B cell (primary cell): ENCODE data around the gene TGFBRAP1. TPM values are rescaled to one million over a fixed set of nuclear protein-coding genes. Genes with fewer than 3 reads are reported as not detected.

Experiments
- ATAC-seq: fragments of 200-7000 bp; cut with Tn5 transposase; one replicate; pipeline ENCODE4 v1.10.0; 2021; ENCODE audit warnings: low read depth, mild to moderate bottlenecking, moderate number of reproducible peaks, moderate library complexity
- CTCF ChIA-PET: fragments of 350-600 bp; sonication (Branson Sonifier 250); formaldehyde crosslinking; loops from one replicate; lab custom pipeline; 2021; ENCODE audit warnings: antibody characterized with exemption, inconsistent platforms; lab: Charles Lee
- POLR2A ChIA-PET: fragments of 350-600 bp; sonication (Branson Sonifier 250); formaldehyde crosslinking; loops from one replicate; lab custom pipeline; 2021; ENCODE audit warnings: antibody characterized with exemption; lab: Charles Lee
- DNase-seq: peaks from one replicate; pipeline ENCODE4 v3.0.0; 2013
- H2AFZ ChIP-seq: 2 replicates; pipeline ENCODE4 v1.6.1; 2012; ENCODE audit warnings: mild to moderate bottlenecking, low read depth, low read length; ENCODE audit not compliant: insufficient read depth, poor library complexity, severe bottlenecking
- H3K27ac ChIP-seq, 2 donors: 1 replicate in 1 of 2; 2 replicates in 1 of 2; pipeline ENCODE4 v1.5.1; 2012 to 2013; ENCODE audit warnings: low read length in 2 of 2, mild to moderate bottlenecking in 2 of 2, moderate library complexity in 1 of 2
- H3K27me3 ChIP-seq, 4 experiments: fragments of 200-600 bp in 1 of 4; sonication (generic) in 1 of 4; replicated peaks in 1 of 4; 1 replicate in 2 of 4; 2 replicates in 2 of 4; pipeline versions ENCODE4 v1.6.1 to v1.7.0; 2013 to 2016; ENCODE audit warnings: low read length in 3 of 4, mild to moderate bottlenecking in 2 of 4, mixed read lengths in 1 of 4, moderate library complexity in 1 of 4; ENCODE audit not compliant: insufficient read depth in 4 of 4, control insufficient read depth in 3 of 4; ENCODE audit errors: control extremely low read depth in 1 of 4
- H3K36me3 ChIP-seq, 2 experiments: replicated peaks in 1 of 2; 1 replicate in 1 of 2; 2 replicates in 1 of 2; pipeline versions ENCODE4 v1.6.1 to v1.7.1; 2013; ENCODE audit warnings: low read length in 1 of 2; ENCODE audit not compliant: insufficient read depth in 2 of 2, control insufficient read depth in 1 of 2; ENCODE audit errors: control extremely low read depth in 1 of 2, extremely low read depth in 1 of 2
- H3K4me1 ChIP-seq, 2 donors: fragments of 200-600 bp in 1 of 2; sonication (generic) in 1 of 2; 1 replicate in 1 of 2; 2 replicates in 1 of 2; pipeline versions ENCODE4 v1.5.1 to v1.6.1; 2013 to 2017; ENCODE audit warnings: low read length in 2 of 2; ENCODE audit not compliant: control insufficient read depth in 2 of 2, insufficient read depth in 2 of 2
- H3K4me2 ChIP-seq: replicated peaks from 2 replicates; pipeline ENCODE3; 2012; ENCODE audit warnings: mild to moderate bottlenecking, low read depth, low read length; ENCODE audit not compliant: poor library complexity, severe bottlenecking
- H3K4me3 ChIP-seq, 5 experiments: fragments of 200-600 bp in 1 of 5; sonication (generic) in 1 of 5; 1 replicate in 3 of 5; 2 replicates in 2 of 5; pipeline versions ENCODE4 v1.5.1 to v1.7.0; 2011 to 2016; ENCODE audit warnings: low read length in 4 of 5, mild to moderate bottlenecking in 4 of 5, low read depth in 2 of 5, control low read depth in 1 of 5, moderate library complexity in 1 of 5; ENCODE audit not compliant: insufficient read depth in 1 of 5; ENCODE audit errors: control extremely low read depth in 1 of 5, extremely low read depth in 1 of 5
- H3K79me2 ChIP-seq: fragments of 200-600 bp; sonication (generic); one replicate; pipeline ENCODE4 v1.6.0; 2016; ENCODE audit warnings: low read length; ENCODE audit not compliant: control insufficient read depth, insufficient read depth
- H3K9ac ChIP-seq: fragments of 200-600 bp; sonication (generic); 2 replicates; pipeline ENCODE4 v1.6.1; 2017; ENCODE audit warnings: mild to moderate bottlenecking, low read length, moderate library complexity
- H3K9me3 ChIP-seq, 3 donors: one replicate each; pipeline versions ENCODE4 v1.6.1 to v1.7.1; 2013; ENCODE audit warnings: low read length in 2 of 3; ENCODE audit not compliant: control insufficient read depth in 2 of 3, insufficient read depth in 1 of 3; ENCODE audit errors: control extremely low read depth in 1 of 3
- H4K20me1 ChIP-seq: 2 replicates; pipeline ENCODE4 v1.6.0; 2012; ENCODE audit warnings: mild to moderate bottlenecking, low read length; ENCODE audit not compliant: insufficient read depth, control insufficient read depth, poor library complexity, severe bottlenecking
- H3K27ac Mint-ChIP-seq: one replicate; pipeline ENCODE4 v1.8.0; 2021; ENCODE audit warnings: mixed read lengths
- H3K27me3 Mint-ChIP-seq: one replicate; pipeline ENCODE4 v1.8.0; 2021; ENCODE audit warnings: mixed read lengths
- H3K4me1 Mint-ChIP-seq: one replicate; pipeline ENCODE4 v1.8.0; 2021; ENCODE audit warnings: mixed read lengths
- H3K4me3 Mint-ChIP-seq: one replicate; pipeline ENCODE4 v1.8.0; 2021; ENCODE audit warnings: mixed read lengths
- H3K9me3 Mint-ChIP-seq: one replicate; pipeline ENCODE4 v1.8.0; 2022; ENCODE audit warnings: mixed read lengths; ENCODE audit not compliant: insufficient read depth
- CTCF ChIP-seq: fragments of 200-600 bp; IDR thresholded peaks from one replicate; pipeline ENCODE4 v1.8.0; 2022; ENCODE audit warnings: antibody characterized with exemption, mild to moderate bottlenecking
- EZH2 ChIP-seq: IDR thresholded peaks from 2 replicates; pipeline ENCODE4 v1.6.1; 2012; ENCODE audit warnings: borderline replicate concordance, low read depth, mild to moderate bottlenecking, moderate library complexity, low read length; ENCODE audit not compliant: insufficient read depth, poor library complexity, severe bottlenecking
- WGBS: methylation state at CpG from one replicate; pipeline ENCODE4 v1.1.5; 2013; ENCODE audit warnings: missing lambda C conversion rate; ENCODE audit not compliant: insufficient coverage; 5-methylcytosine and 5-hydroxymethylcytosine counted together
- intact Hi-C: fragments of 100-400 bp; cut with micrococcal nuclease; formaldehyde crosslinking; loops from one replicate; pipeline ENCODE4 v1.10.0; 2022
- polyA plus RNA-seq: library from polyadenylated mRNA; depleted of rRNA; stranded (reverse); fragments of >200 nt; gene quantifications from 2 replicates; pipeline ENCODE4 v1.2.3, GENCODE V29; 2012
- total RNA-seq, 2 donors: library from RNA; stranded (reverse); fragments of 120-200 nt in 1 of 2; gene quantifications; 1 replicate in 1 of 2; 2 replicates in 1 of 2; pipeline versions ENCODE4 v1.2.3 to v1.2.4, GENCODE V29; 2013 to 2022

The TGFBRAP1 gene
- total and polyA plus RNA-seq, 2 donors (not counting 1 experiment from before 2014, with no cell fraction given), result 9.3 to 21.7 TPM

GRCh38 chr2:105344704-105345345 is 15.3 kb upstream of the TGFBRAP1 start:
- TF ChIP-seq CTCF (peak; percentile 53), EZH2 (no peak)
- CTCF ChIA-PET, result interaction anchor here (0.6 to 1.4 kb wide), 7 partner anchors 11 to 705 kb away, joined by 3 to 4 read pairs (median 3); no protein-coding TSS in a partner anchor
- Histone ChIP-seq H3K27me3 (no peaks in the 10 kb centered on the region), H3K36me3 (peaks cover 2 to 75% of the 10 kb centered on the region in 2 experiments), H3K9ac (no peak overlapping the region), H3K27ac (no peak overlapping the region), H3K4me3 (no peak overlapping the region), H3K9me3 (no peaks in the 10 kb centered on the region), H3K4me2 (no peak overlapping the region), H3K4me1 (no peaks in the 10 kb centered on the region), H3K79me2 (peaks cover 4% of the 10 kb centered on the region), H4K20me1 (no peaks in the 10 kb centered on the region), H2AFZ (no peak overlapping the region)
- Mint-ChIP-seq H3K4me3 (no peak overlapping the region), H3K27me3 (no peaks in the 10 kb centered on the region), H3K4me1 (no peaks in the 10 kb centered on the region), H3K9me3 (no peaks in the 10 kb centered on the region), H3K27ac (no peak overlapping the region)
- intact Hi-C loops, result no loop called here
- ATAC-seq (no peak), DNase-seq (peak; percentile 33)
- POLR2A ChIA-PET, result no interaction called here
- WGBS, result 88% methylated on average over 2 of the region's 4 CpGs

- Mint-ChIP-seq H3K27me3 (no peaks in the 10 kb centered on the region), H3K4me3 (peak overlapping the region; percentile 71), H3K9me3 (no peaks in the 10 kb centered on the region), H3K27ac (no peak overlapping the region), H3K4me1 (peaks cover 27% of the 10 kb centered on the region)
- H3K4me1 ChIP-seq, result peaks cover 17 to 21% of the 10 kb centered on the region in 2 donors
- H2AFZ ChIP-seq, result no peak overlapping the region
- no peak overlapping the region for H3K4me3 ChIP-seq
- H3K79me2 ChIP-seq, result peaks cover 31% of the 10 kb centered on the region
- TF ChIP-seq CTCF (no peak), EZH2 (no peak)
- no peak overlapping the region for H3K27ac ChIP-seq
- WGBS, result no CpG with 5 or more reads among the region's 4 CpGs
- H3K4me2 ChIP-seq, result no peak overlapping the region
- POLR2A ChIA-PET, result no interaction called here
- ATAC-seq, result no peak
- no peaks in the 10 kb centered on the region for H4K20me1 ChIP-seq
- H3K36me3 ChIP-seq, result peaks cover 0 to 38% of the 10 kb centered on the region in 2 experiments
- no peak overlapping the region for H3K9ac ChIP-seq
- intact Hi-C loops, result loop anchor here (10.0 kb wide), 1 partner anchor 405 kb away; the partner anchor contains the start of gene NCK2
- no peaks in the 10 kb centered on the region for H3K9me3 ChIP-seq
- no peaks in the 10 kb centered on the region for H3K27me3 ChIP-seq
- CTCF ChIA-PET, result interaction anchor here (0.6 kb wide), 1 partner anchor 109 kb away, joined by 5 read pairs; no protein-coding TSS in a partner anchor
- DNase-seq, result no peak
Observed at GRCh38 chr2:105339414-105339813, 9.9 kb upstream of the TGFBRAP1 start.
